Measurements from ENCODE around the gene RGSL1. TPM values are rescaled to one million over a fixed set of nuclear protein-coding genes. Genes with fewer than 3 reads are reported as not detected.
"Not testable (repeated sequence)": the region's sequence is repeated elsewhere in the genome, so short reads cannot be mapped to it uniquely, and the experiment has no call there.

Gene RGSL1
- total RNA-seq, 1 experiment from 2014 or later: not detected

DNA sequence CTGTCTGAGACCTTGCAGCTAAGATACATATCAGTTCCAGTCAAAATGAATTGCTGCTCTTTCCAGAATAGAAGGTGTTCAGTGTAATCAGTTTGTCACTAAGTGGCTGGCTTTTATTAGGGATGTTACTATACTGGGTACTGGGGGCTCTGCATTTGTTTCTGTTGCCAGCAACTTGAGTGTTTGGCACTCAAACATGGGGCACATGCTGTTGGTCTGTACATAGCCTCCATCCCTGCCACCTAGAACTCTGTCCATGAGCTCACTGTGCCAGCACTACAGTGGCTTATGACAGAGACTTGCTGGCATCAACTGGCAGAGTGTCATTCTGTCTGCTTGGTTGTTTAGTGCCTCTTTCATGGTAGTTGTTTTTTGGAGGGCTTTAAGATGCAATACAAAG, 45.1 kb downstream of the RGSL1 start:
- in situ Hi-C loops (cut with HindIII; ENCODE audit: low pct_unique_long_range_greater_than_20kb, low sequenced_read_pairs): no loop called here
- no peak for DNase-seq (ENCODE audit: low read depth, low spot score)

GRCh38 chr1:182495693-182496092, 45.7 kb downstream of the RGSL1 start:
- DNase-seq (ENCODE audit: low read depth, low spot score): no peak
- in situ Hi-C loops (cut with HindIII; ENCODE audit: low pct_unique_long_range_greater_than_20kb, low sequenced_read_pairs): no loop called here

DNA sequence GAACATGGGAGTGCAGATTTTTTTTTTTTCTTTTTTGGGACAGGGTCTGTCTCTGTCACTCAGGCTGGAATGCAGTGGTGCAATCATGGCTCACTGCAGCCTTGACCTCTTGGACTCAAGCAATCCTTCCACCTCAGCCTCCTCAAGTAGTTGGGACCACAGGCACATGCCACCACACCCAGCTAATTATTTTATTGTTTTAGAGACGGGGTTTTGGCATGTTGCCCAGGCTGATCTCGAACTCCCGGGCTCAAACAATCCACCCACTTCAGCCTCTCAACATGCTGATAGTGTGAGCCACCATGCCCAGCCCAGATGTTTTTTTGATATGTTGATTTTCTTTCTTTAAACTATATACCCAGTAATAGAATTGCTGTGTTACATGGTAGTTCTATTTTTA, 57.7 kb downstream of the RGSL1 start:
- in situ Hi-C loops (cut with HindIII; ENCODE audit: low pct_unique_long_range_greater_than_20kb, low sequenced_read_pairs): no loop called here
- no peak for DNase-seq (ENCODE audit: low read depth, low spot score)

DNA sequence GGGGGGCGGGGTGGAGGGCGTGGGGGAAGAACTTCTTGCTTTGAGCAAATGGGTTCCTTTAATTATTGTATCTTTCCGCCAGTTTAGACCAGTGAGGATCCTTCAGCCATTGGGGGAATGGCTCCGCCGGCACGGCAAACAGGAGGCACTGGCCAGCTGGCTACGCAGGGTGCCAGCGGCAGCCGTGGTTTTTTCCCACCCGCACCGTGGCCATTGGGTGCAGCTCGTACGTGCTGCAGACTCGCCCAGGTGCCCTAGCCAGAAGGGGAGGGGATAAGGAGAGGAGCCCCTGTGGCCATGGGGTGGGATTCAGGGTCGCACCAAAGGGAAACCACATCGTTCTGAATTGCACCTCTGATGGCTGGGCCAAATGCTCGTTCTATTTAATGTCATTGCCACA, 65.6 kb downstream of the RGSL1 start:
- no peak for DNase-seq (ENCODE audit: low read depth, low spot score)
- in situ Hi-C loops (cut with HindIII; ENCODE audit: low pct_unique_long_range_greater_than_20kb, low sequenced_read_pairs): no loop called here

GRCh38 chr1:182520736-182521135, 70.8 kb downstream of the RGSL1 start:
- in situ Hi-C loops (cut with HindIII; ENCODE audit: low pct_unique_long_range_greater_than_20kb, low sequenced_read_pairs): no loop called here
- no peak for DNase-seq (ENCODE audit: low read depth, low spot score)

DNA sequence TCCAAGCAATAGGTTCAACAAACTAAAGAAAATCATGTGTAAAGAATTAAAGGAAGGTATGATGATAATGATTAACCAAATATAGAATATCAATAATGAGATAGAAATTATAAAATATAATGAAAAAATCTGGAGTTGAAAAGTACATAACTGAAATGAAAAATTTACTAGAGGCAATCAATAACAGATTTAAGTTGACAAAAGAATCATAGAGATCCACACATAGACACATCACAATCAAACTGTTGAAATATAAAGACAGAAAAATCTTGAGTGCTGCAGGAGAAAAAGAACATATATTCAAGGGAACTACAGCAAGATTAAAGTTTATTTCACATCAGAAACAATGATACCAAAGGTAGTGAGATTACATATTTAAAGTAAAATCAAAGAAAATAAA, 75.4 kb downstream of the RGSL1 start:
- in situ Hi-C loops (cut with HindIII; ENCODE audit: low pct_unique_long_range_greater_than_20kb, low sequenced_read_pairs): no loop called here
- no peak for DNase-seq (ENCODE audit: low read depth, low spot score)

DNA sequence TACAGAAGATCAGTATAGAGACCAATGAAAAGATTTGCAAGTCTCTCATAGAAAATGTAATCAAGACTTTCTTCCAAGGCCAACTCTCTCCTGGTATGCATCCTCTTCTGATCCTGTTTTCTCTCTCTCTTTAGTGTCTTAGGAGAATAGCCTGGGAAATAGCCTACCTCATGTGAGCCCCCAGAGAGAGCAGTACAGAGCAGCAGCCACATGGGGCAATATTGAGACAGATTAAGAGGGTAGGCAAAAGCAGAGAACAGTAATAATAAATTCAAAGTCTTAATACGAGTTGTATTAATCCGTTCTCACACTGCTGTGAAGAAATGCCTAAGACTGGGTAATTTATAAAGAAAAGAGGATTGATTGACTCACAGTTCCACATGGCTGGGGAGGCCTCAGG, 77.7 kb downstream of the RGSL1 start:
- in situ Hi-C loops (cut with HindIII; ENCODE audit: low pct_unique_long_range_greater_than_20kb, low sequenced_read_pairs): no loop called here
- peak; percentile 25 for DNase-seq (ENCODE audit: low read depth, low spot score)

GRCh38 chr1:182528206-182528605, 78.3 kb downstream of the RGSL1 start:
- DNase-seq (ENCODE audit: low read depth, low spot score); in situ Hi-C loops (cut with HindIII; ENCODE audit: low pct_unique_long_range_greater_than_20kb, low sequenced_read_pairs): not testable (repeated sequence)

- in situ Hi-C loops (cut with HindIII; ENCODE audit: low pct_unique_long_range_greater_than_20kb, low sequenced_read_pairs): no loop called here
- no peak for DNase-seq (ENCODE audit: low read depth, low spot score)
Measured at GRCh38 chr1:182533896-182534295, 84.0 kb downstream of the RGSL1 start.

GRCh38 chr1:182549346-182549745, 99.4 kb downstream of the RGSL1 start:
- in situ Hi-C loops (cut with HindIII; ENCODE audit: low pct_unique_long_range_greater_than_20kb, low sequenced_read_pairs): no loop called here
- DNase-seq (ENCODE audit: low read depth, low spot score): no peak

- in situ Hi-C loops (cut with HindIII; ENCODE audit: low pct_unique_long_range_greater_than_20kb, low sequenced_read_pairs): no loop called here
- DNase-seq (ENCODE audit: low read depth, low spot score): no peak
Measured at GRCh38 chr1:182549811-182550210, 99.9 kb downstream of the RGSL1 start.

DNA sequence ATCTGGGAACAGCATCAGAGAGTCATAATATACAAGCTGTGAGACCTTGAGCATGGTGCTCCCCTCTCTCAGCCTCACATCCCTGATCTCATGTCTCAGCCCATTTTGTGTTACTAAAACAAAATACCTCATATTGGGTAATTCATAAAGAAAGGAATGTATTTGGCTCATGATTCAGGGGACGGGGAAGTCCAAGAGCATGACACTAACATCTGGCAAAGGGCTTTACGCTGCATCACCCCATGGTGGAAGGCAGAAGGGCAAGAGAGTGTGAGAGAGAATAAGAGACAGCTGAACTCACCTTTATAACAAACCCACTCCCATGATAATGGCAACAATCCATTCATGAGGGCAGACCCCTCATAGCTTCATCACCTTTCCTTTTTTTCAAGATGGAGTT, 102.6 kb downstream of the RGSL1 start:
- no peak for DNase-seq (ENCODE audit: low read depth, low spot score)
- in situ Hi-C loops (cut with HindIII; ENCODE audit: low pct_unique_long_range_greater_than_20kb, low sequenced_read_pairs): no loop called here

DNA sequence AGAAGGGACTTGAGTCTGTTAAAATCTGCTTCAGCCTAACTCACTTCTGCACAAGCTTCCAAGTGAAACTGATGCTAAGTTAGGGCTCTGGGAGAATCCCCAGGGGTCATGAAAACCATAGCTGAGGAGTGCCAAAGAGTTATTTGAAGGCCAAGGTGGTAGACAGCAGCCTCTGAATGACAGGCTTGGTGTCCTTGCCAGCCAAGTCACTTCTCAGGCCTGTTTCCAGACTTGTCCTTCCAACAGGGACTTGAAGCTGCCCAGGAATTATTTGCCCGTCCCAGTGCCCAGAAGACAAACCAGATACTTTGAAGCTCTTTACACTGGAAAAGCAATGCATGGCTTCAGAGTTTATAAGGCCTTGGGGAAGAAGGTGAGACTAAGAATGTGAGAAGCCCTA, 105.5 kb downstream of the RGSL1 start:
- in situ Hi-C loops (cut with HindIII; ENCODE audit: low pct_unique_long_range_greater_than_20kb, low sequenced_read_pairs): no loop called here
- no peak for DNase-seq (ENCODE audit: low read depth, low spot score)

- no peak for DNase-seq (ENCODE audit: low read depth, low spot score)
- in situ Hi-C loops (cut with HindIII; ENCODE audit: low pct_unique_long_range_greater_than_20kb, low sequenced_read_pairs): no loop called here
Measured at GRCh38 chr1:182556279-182556678, 106.3 kb downstream of the RGSL1 start.

DNA sequence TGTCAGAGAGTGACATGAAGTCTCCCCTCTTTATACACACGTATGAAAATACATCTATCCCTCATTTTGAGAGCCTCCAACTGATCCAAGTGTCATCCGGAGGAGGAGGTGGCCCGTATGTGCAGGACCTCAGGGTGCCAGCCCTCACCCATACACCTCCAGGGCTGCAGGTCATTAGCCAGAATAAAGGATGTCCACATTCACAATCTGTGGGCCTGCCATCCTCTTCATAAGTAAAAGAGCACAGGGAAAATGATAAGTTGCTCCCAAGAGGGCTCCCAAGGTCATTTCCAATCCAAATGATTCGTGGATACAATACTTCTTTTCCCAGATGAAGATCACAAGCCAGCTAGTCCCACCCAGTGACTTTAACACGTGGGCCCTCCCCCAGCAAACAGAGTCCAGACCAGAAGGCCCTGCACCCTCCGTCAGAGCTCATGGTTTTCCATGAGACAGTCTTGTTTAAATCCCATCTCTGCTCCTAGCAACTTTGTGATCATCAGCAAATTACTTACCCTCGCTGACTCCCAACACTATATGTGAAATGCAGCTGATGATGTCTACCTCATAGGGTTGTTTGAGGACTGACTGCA, 110.5 kb downstream of the RGSL1 start:
- DNase-seq (ENCODE audit: low read depth, low spot score): no peak
- in situ Hi-C loops (cut with HindIII; ENCODE audit: low pct_unique_long_range_greater_than_20kb, low sequenced_read_pairs): no loop called here

GRCh38 chr1:182561456-182561855, 111.5 kb downstream of the RGSL1 start:
- no peak for DNase-seq (ENCODE audit: low read depth, low spot score)

DNA sequence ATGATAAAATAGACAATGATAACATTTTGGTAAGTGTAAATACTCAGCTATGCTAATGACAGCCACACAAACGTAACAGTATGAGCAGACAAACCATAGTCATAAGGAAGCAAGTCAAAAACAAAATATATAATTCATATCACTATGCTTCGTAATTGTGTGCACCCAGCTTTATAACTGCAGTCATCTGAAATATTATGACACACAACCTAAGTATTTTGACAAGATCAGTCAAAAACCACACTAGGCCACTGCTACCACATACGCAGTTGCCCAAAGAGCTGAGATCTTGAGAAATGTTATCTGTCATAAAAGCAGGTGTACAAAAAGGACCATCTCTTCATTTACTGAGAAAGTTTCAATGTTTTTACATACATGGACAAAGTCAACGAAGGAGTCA, 113.1 kb downstream of the RGSL1 start:
- in situ Hi-C loops (cut with HindIII; ENCODE audit: low pct_unique_long_range_greater_than_20kb, low sequenced_read_pairs): no loop called here
- DNase-seq (ENCODE audit: low read depth, low spot score): no peak

More at GRCh38 chr1:182561456-182561855, 111.5 kb downstream of the RGSL1 start:
- in situ Hi-C loops (cut with HindIII; ENCODE audit: low pct_unique_long_range_greater_than_20kb, low sequenced_read_pairs): no loop called here

GRCh38 chr1:182564406-182565004, 114.6 kb downstream of the RGSL1 start:
- DNase-seq (ENCODE audit: low read depth, low spot score): no peak
- in situ Hi-C loops (cut with HindIII; ENCODE audit: low pct_unique_long_range_greater_than_20kb, low sequenced_read_pairs): no loop called here

GRCh38 chr1:182565537-182565936, 115.6 kb downstream of the RGSL1 start:
- no peak for DNase-seq (ENCODE audit: low read depth, low spot score)
- in situ Hi-C loops (cut with HindIII; ENCODE audit: low pct_unique_long_range_greater_than_20kb, low sequenced_read_pairs): no loop called here

GRCh38 chr1:182567629-182568028, 117.7 kb downstream of the RGSL1 start:
- in situ Hi-C loops (cut with HindIII; ENCODE audit: low pct_unique_long_range_greater_than_20kb, low sequenced_read_pairs): no loop called here
- no peak for DNase-seq (ENCODE audit: low read depth, low spot score)

All from SK-MEL-5 (cell line).